LNCaP clone FGC (cell line): ENCODE data around the gene ST3GAL3.
"Not testable (repeated sequence)": the region's sequence is repeated elsewhere in the genome, so short reads cannot be mapped to it uniquely, and the experiment has no call there.

ENCODE experiments used
- DNase-seq: peaks from one replicate; pipeline ENCODE4 v3.0.0-alpha.2; 2011; ENCODE audit warnings: low read depth
- H3K4me3 ChIP-seq: 2 replicates; pipeline ENCODE4 v1.5.1; 2011; ENCODE audit warnings: mild to moderate bottlenecking, low read depth, low read length, control low read depth
- CTCF ChIP-seq: IDR thresholded peaks from 2 replicates; pipeline ENCODE4 v1.5.1; 2012; ENCODE audit warnings: mild to moderate bottlenecking; ENCODE audit not compliant: control insufficient read depth, insufficient read depth; ENCODE audit errors: extremely low read depth

Gene ST3GAL3

DNA sequence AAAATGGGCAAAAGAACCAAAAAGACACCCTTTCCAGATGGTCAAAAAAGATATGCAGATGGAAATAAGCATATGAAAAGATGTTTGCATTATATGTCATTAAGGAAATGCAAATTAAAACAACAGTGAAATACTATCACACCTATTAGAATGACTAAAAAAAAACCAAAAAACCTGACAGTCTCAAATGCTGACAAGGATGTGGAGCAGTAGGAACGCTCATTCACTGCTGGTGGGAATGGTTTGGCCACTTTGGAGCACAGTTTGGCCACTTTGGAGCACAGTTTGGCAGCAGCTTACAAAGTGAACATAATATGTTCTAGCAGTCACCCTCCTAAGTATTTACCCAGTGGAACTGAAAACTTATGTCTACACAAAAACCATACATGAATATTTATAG, 121.2 kb downstream of the ST3GAL3 start:
- DNase-seq: no peak
- TF ChIP-seq CTCF: no peak
- H3K4me3 ChIP-seq: no peak overlapping the region

GRCh38 chr1:43830802-43831201, 123.5 kb downstream of the ST3GAL3 start:
- no peak for TF ChIP-seq CTCF
- DNase-seq: peak; percentile 23
- H3K4me3 ChIP-seq: no peak overlapping the region

DNA sequence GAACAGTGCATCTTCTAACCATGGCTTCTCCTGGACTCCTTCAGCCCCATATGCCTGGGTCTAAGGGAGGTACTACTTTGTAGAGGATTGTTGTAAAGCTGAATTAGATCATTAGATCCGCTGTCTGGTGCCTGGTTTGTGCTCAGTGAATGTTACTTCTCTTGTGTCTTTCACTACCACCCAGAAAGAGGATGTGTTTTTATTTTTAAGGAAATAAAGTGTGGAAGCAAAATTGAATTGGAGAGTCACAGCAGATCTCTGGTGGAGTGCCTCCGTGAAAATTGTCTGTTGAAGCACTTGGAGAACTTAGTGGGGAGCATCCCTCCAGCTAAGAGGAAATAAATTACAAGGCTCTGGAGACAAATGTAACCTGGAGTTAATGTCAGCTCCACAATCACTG, 124.5 kb downstream of the ST3GAL3 start:
- no peak for TF ChIP-seq CTCF
- no peak for DNase-seq
- H3K4me3 ChIP-seq: no peak overlapping the region

- no peak for TF ChIP-seq CTCF
- no peak for DNase-seq
- no peak overlapping the region for H3K4me3 ChIP-seq
Observed at GRCh38 chr1:43832255-43832654, 124.9 kb downstream of the ST3GAL3 start.

DNA sequence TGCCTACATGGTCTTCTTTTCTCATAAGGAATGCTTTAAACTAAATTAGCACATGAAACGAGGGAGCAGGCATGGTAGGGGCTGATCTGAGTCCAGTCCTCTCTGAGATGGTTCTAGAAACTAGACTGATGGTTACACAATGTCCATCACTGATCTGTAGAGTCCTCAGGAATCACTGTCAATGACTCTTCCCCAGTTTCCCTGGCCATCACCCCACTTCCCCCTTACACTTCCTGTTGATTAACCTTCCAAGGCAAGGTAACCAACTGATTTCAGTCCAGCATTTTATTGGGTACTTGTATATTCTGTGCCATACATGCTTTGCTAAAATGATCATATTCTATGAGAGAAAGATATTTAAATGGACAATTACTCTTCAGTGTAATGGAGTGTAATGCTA, 125.7 kb downstream of the ST3GAL3 start:
- no peak for DNase-seq
- no peak for TF ChIP-seq CTCF
- H3K4me3 ChIP-seq: no peak overlapping the region

DNA sequence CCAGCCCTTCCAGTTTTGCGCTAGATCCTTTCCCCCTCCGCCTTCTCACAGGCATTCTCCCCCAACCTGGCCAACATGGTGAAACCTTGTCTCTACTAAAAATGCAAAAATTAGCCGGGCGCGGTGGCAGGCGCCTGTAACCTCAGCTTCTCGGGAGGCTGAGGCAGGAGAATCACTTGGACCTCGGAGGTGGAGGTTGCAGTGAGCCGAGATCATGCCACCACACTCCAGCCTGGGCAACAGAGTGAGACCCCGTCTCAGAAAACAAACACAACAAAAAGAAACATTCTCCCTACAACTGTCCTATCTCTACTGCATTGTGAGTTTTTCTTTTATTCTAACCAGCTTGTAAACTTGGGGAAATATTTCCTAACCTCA, 126.6 kb downstream of the ST3GAL3 start:
- H3K4me3 ChIP-seq, DNase-seq: not testable (repeated sequence)

DNA sequence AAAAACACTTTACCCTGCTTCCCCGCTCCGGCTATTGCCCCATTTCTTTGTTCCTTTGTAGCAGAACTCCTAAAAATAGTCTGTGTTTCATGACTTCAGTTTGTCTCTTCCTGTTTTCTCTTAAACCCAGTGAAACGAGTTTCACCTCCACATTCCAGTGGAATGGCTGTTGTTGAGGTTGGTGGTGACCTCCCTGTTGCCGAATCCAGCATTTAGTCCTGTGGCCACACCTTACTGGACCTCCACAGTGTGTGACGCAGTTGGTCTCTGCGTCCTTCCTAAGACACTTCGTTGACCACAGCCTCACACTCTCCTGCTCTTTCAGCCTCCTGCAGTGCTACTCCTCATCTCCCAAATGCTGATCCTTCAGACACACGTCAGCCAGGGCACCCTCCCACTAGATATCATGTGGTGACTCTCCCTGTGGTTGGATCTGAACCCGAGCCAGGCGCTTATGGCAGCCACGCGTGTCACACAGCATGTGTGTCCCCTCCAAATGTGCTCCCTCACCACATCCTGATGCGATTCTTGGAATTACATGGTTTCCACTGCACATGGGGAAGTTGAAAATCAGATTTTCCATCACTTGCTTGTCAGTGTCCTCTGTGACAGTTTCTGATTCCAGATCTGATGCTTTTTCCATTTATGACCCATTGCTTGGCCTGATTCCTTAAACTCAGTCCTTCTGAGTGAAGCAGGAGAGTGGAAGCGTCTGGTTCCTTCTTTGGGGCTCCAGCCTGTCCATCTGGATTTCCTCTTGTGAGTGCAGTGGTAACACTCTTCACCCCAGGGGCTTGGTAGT, 127.1 kb downstream of the ST3GAL3 start:
- no peak for TF ChIP-seq CTCF
- H3K4me3 ChIP-seq: no peak overlapping the region
- no peak for DNase-seq
